Measurements from ENCODE around the gene ZNF629. TPM values are rescaled to one million over a fixed set of nuclear protein-coding genes. Genes with fewer than 3 reads are reported as not detected.

The ZNF629 gene
- total RNA-seq, 2 experiments from 2014 or later: 1.0 to 2.5 TPM

DNA sequence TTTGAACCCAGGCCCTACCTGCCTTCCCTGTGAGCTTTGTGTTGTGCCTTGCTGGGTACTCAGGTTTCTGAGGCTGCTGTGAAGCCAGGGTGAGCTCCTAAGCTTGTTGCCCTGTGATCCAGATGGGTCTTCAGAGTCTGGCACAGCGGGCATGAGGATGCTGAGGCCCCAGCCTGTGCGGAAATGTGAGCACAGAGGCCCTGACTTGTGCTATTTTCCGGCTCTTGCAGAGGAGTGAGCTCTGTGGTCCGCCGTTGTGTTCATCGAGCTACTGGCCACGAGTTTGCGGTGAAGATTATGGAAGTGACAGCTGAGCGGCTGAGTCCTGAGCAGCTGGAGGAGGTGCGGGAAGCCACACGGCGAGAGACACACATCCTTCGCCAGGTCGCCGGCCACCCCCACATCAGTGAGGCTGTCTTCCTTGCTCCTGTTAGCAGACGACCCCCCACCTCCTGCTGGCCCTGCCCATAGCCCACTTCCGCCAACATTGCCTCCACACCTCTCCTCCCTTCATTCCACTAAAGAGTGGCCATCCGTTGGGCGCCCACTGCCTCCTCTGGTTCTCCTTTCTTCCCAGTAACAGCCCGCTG lies 36.0 kb downstream of the ZNF629 start:
- Histone ChIP-seq H3K4me1 (ENCODE audit: insufficient read depth, low read length, poor library complexity, severe bottlenecking) (peaks cover 15% of the 10 kb centered on the region), H3K4me2 (ENCODE audit: low read length) (no peak overlapping the region), H3K27ac (ENCODE audit: low read depth, low read length, poor library complexity, severe bottlenecking) (no peak overlapping the region), H4K20me1 (ENCODE audit: insufficient read depth, low read length) (0 out of 2 replicates have a peak, but pooled peaks cover 4% of the 10 kb centered on the region), H2AFZ (ENCODE audit: low read length) (no peak overlapping the region), H3K79me2 (ENCODE audit: insufficient read depth, low read depth, low read length) (peaks cover 13% of the 10 kb centered on the region), H3K36me3 (ENCODE audit: insufficient read depth, low read length) (peaks cover 45% of the 10 kb centered on the region), H3K9me3 (ENCODE audit: low read length) (no peaks in the 10 kb centered on the region), H3K9me2 (ENCODE audit: insufficient read depth, low read length) (no peaks in the 10 kb centered on the region), H3K4me3 (ENCODE audit: low read depth, low read length, poor library complexity, severe bottlenecking) (no peak overlapping the region)
- ChIA-PET POLR2A (interaction anchor here (0.7 kb wide), 1 partner anchor 9 kb away, joined by 5 read pairs; no protein-coding TSS in a partner anchor), CTCF (ENCODE audit: unreplicated experiment) (no interaction called here)
- BruUV-seq (replicated peaks): no TSS peak
- TF ChIP-seq CTCF (conservative IDR thresholded peaks at IDR 0.05; ENCODE audit: low read length) (no peak), EZH2phosphoT487 (IDR thresholded peaks at IDR 0.05; ENCODE audit: borderline replicate concordance, low read depth, low read length) (no peak)
- intact Hi-C loops (cut with micrococcal nuclease; ENCODE audit: unreplicated experiment): loop anchor here (10.0 kb wide), 1 partner anchor 1876 kb away; the partner anchor contains the start of gene ATP2A1
- no peak for DNase-seq (ENCODE audit: low spot score)

- Histone ChIP-seq H3K79me2 (ENCODE audit: insufficient read depth, low read depth, low read length) (peaks cover 13% of the 10 kb centered on the region), H3K36me3 (ENCODE audit: insufficient read depth, low read length) (peaks cover 41% of the 10 kb centered on the region), H2AFZ (ENCODE audit: low read length) (no peak overlapping the region), H3K4me2 (ENCODE audit: low read length) (no peak overlapping the region; the same call in 1 of the 2 replicates), H3K9me2 (ENCODE audit: insufficient read depth, low read length) (no peaks in the 10 kb centered on the region), H3K4me3 (ENCODE audit: low read depth, low read length, poor library complexity, severe bottlenecking) (no peak overlapping the region), H3K9me3 (ENCODE audit: low read length) (no peaks in the 10 kb centered on the region), H3K27ac (ENCODE audit: low read depth, low read length, poor library complexity, severe bottlenecking) (no peak overlapping the region), H3K4me1 (ENCODE audit: insufficient read depth, low read length, poor library complexity, severe bottlenecking) (peaks cover 15% of the 10 kb centered on the region), H4K20me1 (ENCODE audit: insufficient read depth, low read length) (0 out of 2 replicates have a peak, but pooled peaks cover 4% of the 10 kb centered on the region)
- intact Hi-C loops (cut with micrococcal nuclease; ENCODE audit: unreplicated experiment): loop anchor here (10.0 kb wide), 1 partner anchor 1875 kb away; the partner anchor contains the start of gene ATP2A1
- CTCF ChIA-PET (ENCODE audit: unreplicated experiment): no interaction called here
- no peak for DNase-seq (ENCODE audit: low spot score)
- POLR2A ChIA-PET: interaction anchor here (1.0 kb wide), 1 partner anchor 19 kb away, joined by 3 read pairs; no protein-coding TSS in a partner anchor
- BruUV-seq (replicated peaks): no TSS peak
- TF ChIP-seq CTCF (conservative IDR thresholded peaks at IDR 0.05; ENCODE audit: low read length) (no peak), EZH2phosphoT487 (IDR thresholded peaks at IDR 0.05; ENCODE audit: borderline replicate concordance, low read depth, low read length) (no peak)
Observed at GRCh38 chr16:30750201-30750600, 36.8 kb downstream of the ZNF629 start.

Data from OCI-LY7 (cell line).